ENCODE data around the gene PHF21A. TPM values are rescaled to one million over a fixed set of nuclear protein-coding genes. Genes with fewer than 3 reads are reported as not detected.

PHF21A gene
- total RNA-seq, 1 donor from 2014 or later: 69.3 TPM

DNA sequence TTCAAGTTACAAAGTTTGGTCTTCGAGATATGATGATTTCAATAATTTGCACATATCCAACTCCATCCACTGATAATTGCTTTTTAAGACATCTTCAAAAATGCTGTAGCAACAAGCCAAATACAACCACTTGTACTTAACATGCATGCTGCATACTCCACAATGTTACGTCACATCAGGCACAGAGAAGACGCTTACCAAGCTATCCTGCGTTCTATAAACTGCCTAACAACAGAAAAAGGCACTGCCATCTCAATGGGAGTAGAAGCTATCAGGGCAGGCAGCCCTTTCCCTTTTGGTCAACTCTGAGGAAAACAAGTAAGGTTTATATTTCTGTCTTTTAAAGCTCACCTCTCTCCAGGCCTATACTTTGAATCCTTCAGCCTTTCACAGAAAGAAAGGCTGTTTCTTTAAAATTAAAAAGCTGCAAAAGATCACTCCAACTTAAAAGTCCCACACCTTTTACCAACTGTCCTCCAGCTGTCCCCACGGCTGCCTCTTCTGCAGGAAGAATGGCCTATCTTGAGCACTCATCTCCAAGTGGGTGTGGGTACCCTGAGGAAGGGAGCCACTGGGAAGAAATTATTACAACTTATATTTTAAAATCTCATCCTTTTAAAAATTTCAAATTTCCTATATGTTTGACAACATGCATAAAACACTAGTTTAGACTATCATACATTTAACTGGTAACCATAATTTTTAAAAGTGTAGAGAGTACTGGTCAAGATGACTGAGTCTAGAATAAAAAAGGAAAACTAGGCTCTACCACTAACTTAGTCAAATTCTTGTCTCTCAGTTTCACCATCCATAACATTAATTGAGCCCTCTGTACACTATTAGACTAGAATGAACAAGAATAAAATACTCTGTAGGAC is 14.5 kb downstream of the PHF21A start:
- TF ChIP-seq EZH2 (IDR thresholded peaks at IDR 0.05; ENCODE audit: insufficient read depth, low read length): no peak
- TF ChIP-seq CTCF (IDR thresholded peaks at IDR 0.05; ENCODE audit: insufficient read depth, low read depth, low read length): no peak
- no peak overlapping the region for H3K27ac ChIP-seq (ENCODE audit: low read depth, low read length)
- H4K20me1 ChIP-seq (ENCODE audit: insufficient read depth, low read length): peaks cover 61% of the 10 kb centered on the region
- H3K27me3 ChIP-seq (ENCODE audit: insufficient read depth, low read length): no peaks in the 10 kb centered on the region
- H2AFZ ChIP-seq (ENCODE audit: low read depth, low read length): no peak overlapping the region
- no peaks in the 10 kb centered on the region for H3K9me3 ChIP-seq (ENCODE audit: insufficient read depth, low read depth, low read length)
- no peak overlapping the region for H3K4me3 Mint-ChIP-seq (ENCODE audit: unreplicated experiment)
- DNase-seq (ENCODE audit: low read depth): no peak
- H3K27ac Mint-ChIP-seq (ENCODE audit: unreplicated experiment): no peak overlapping the region
- no peaks in the 10 kb centered on the region for H3K36me3 ChIP-seq (ENCODE audit: insufficient read depth, low read length)
- H3K4me1 Mint-ChIP-seq (ENCODE audit: low read depth, unreplicated experiment): peaks cover 27% of the 10 kb centered on the region
- no peaks in the 10 kb centered on the region for H3K9me3 Mint-ChIP-seq (ENCODE audit: unreplicated experiment)
- H3K27me3 Mint-ChIP-seq (ENCODE audit: low read depth, unreplicated experiment): no peaks in the 10 kb centered on the region
- no peak overlapping the region for H3K4me2 ChIP-seq (ENCODE audit: low read length)
- no peak for FAIRE-seq
- H3K9ac ChIP-seq (ENCODE audit: low read length): no peak overlapping the region
- no peaks in the 10 kb centered on the region for H3K36me3 Mint-ChIP-seq (ENCODE audit: low read depth, unreplicated experiment)
- no peaks in the 10 kb centered on the region for H3K4me1 ChIP-seq (ENCODE audit: insufficient read depth, low read length)
- H3K4me3 ChIP-seq (ENCODE audit: insufficient read depth, low read depth, low read length): no peak overlapping the region
- peaks cover 69% of the 10 kb centered on the region for H3K79me2 ChIP-seq (ENCODE audit: insufficient read depth, low read length)

GRCh38 chr11:46105926-46106325 is 15.3 kb downstream of the PHF21A start:
- no peak for FAIRE-seq

More at GRCh38 chr11:46105926-46106325, 15.3 kb downstream of the PHF21A start:
- Histone ChIP-seq H3K4me3 (ENCODE audit: insufficient read depth, low read depth, low read length) (no peak overlapping the region), H3K36me3 (ENCODE audit: insufficient read depth, low read length) (no peaks in the 10 kb centered on the region), H3K4me1 (ENCODE audit: insufficient read depth, low read length) (no peaks in the 10 kb centered on the region), H3K79me2 (ENCODE audit: insufficient read depth, low read length) (peaks cover 70% of the 10 kb centered on the region), H3K4me2 (ENCODE audit: low read length) (no peak overlapping the region), H3K9ac (ENCODE audit: low read length) (no peak overlapping the region), H2AFZ (ENCODE audit: low read depth, low read length) (no peak overlapping the region), H4K20me1 (ENCODE audit: insufficient read depth, low read length) (peaks cover 57% of the 10 kb centered on the region), H3K27ac (ENCODE audit: low read depth, low read length) (no peak overlapping the region), H3K27me3 (ENCODE audit: insufficient read depth, low read length) (no peaks in the 10 kb centered on the region), H3K9me3 (ENCODE audit: insufficient read depth, low read depth, low read length) (no peaks in the 10 kb centered on the region)
- Mint-ChIP-seq H3K27ac (ENCODE audit: unreplicated experiment) (no peak overlapping the region), H3K4me3 (ENCODE audit: unreplicated experiment) (no peak overlapping the region), H3K4me1 (ENCODE audit: low read depth, unreplicated experiment) (peaks cover 30% of the 10 kb centered on the region), H3K36me3 (ENCODE audit: low read depth, unreplicated experiment) (no peaks in the 10 kb centered on the region), H3K27me3 (ENCODE audit: low read depth, unreplicated experiment) (no peaks in the 10 kb centered on the region), H3K9me3 (ENCODE audit: unreplicated experiment) (no peaks in the 10 kb centered on the region)
- DNase-seq (ENCODE audit: low read depth): no peak
- TF ChIP-seq EZH2 (IDR thresholded peaks at IDR 0.05; ENCODE audit: insufficient read depth, low read length): no peak
- no peak for TF ChIP-seq CTCF (IDR thresholded peaks at IDR 0.05; ENCODE audit: insufficient read depth, low read depth, low read length)

Measured in astrocyte (in vitro differentiated cells and primary cell).